HG03039 (cell line): ENCODE results near the gene CNNM3.
A peak's percentile ranks its signal among the peaks of the same experiment; 100 is the strongest.
"Not testable (repeated sequence)": the region's sequence is repeated elsewhere in the genome, so short reads cannot be mapped to it uniquely, and the experiment has no call there.

Experiments
- ATAC-seq: cut with Tn5 transposase; IDR thresholded peaks from one replicate; pipeline ENCODE4 v1.9.1; 2021; ENCODE audit warnings: mild to moderate bottlenecking, moderate library complexity; ENCODE audit not compliant: unreplicated experiment

CNNM3 gene

GRCh38 chr2:96816127-96816835 is at the start of gene CNNM3:
Gene CNNM3, plus strand, starts transcription at chr2:96816268. Its CDS starts 10 bp downstream, at chr2:96816278.
- ATAC-seq = peak; percentile 88

- no peak for ATAC-seq
Observed at GRCh38 chr2:96767135-96767871, 48.8 kb upstream of the CNNM3 start.

- no peak for ATAC-seq
Observed at GRCh38 chr2:96768083-96768561, 47.9 kb upstream of the CNNM3 start.

GRCh38 chr2:96769814-96770213 is 46.3 kb upstream of the CNNM3 start:
- ATAC-seq = no peak

- ATAC-seq = no peak
Observed at GRCh38 chr2:96770442-96771202, 45.4 kb upstream of the CNNM3 start.

- no peak for ATAC-seq
Observed at GRCh38 chr2:96771796-96772618, 44.1 kb upstream of the CNNM3 start.

GRCh38 chr2:96772903-96773671 is 43.0 kb upstream of the CNNM3 start:
- no peak for ATAC-seq

GRCh38 chr2:96773922-96774321 is 42.1 kb upstream of the CNNM3 start:
- no peak for ATAC-seq

- no peak for ATAC-seq
Observed at GRCh38 chr2:96775160-96775559, 40.9 kb upstream of the CNNM3 start.

- ATAC-seq = no peak
Observed at GRCh38 chr2:96783388-96783787, 32.7 kb upstream of the CNNM3 start.

GRCh38 chr2:96787411-96787810 is 28.7 kb upstream of the CNNM3 start:
- no peak for ATAC-seq

GRCh38 chr2:96788442-96789244 is 27.4 kb upstream of the CNNM3 start:
- ATAC-seq = no peak

GRCh38 chr2:96789245-96789617 is 26.8 kb upstream of the CNNM3 start:
- no peak for ATAC-seq

GRCh38 chr2:96792772-96793749 is 23.0 kb upstream of the CNNM3 start:
- no peak for ATAC-seq

- no peak for ATAC-seq
Observed at GRCh38 chr2:96795076-96795475, 21.0 kb upstream of the CNNM3 start.

- ATAC-seq = not testable (repeated sequence)
Observed at GRCh38 chr2:96796497-96796896, 19.6 kb upstream of the CNNM3 start.

GRCh38 chr2:96797066-96797625 is 18.9 kb upstream of the CNNM3 start:
- ATAC-seq = no peak
